HS-27A (cell line): ENCODE data around the gene ACTL7B.
"Not testable (repeated sequence)": the region's sequence is repeated elsewhere in the genome, so short reads cannot be mapped to it uniquely, and the experiment has no call there.

Experiments
- DNase-seq: peaks from one replicate; pipeline ENCODE4 v3.0.0-alpha.2; 2012; ENCODE audit warnings: low read depth, missing footprints

The ACTL7B gene, protein sequence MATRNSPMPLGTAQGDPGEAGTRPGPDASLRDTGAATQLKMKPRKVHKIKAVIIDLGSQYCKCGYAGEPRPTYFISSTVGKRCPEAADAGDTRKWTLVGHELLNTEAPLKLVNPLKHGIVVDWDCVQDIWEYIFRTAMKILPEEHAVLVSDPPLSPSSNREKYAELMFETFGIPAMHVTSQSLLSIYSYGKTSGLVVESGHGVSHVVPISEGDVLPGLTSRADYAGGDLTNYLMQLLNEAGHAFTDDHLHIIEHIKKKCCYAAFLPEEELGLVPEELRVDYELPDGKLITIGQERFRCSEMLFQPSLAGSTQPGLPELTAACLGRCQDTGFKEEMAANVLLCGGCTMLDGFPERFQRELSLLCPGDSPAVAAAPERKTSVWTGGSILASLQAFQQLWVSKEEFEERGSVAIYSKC

DNA sequence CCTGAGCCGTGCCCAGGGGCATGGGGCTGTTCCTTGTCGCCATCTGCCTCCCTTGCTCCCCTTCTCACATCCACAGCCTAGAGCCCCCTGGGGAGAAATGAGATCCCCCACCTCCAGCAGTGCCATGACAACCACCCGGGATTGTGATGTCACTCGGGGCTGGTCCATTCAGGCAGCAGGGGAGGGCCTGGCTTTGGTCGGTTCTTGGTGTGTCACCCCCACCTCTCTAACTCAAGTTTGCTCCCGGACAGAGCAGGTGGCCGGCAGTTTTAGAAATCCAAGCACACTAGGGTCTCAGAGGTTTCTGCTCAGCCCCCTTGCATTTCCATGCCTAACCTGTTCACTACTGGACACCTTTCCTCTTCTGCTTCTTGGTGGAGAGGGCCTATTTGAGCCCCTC lies at the start of gene ACTL7B:
Gene ACTL7B (minus strand): TSS at position 99 of the 400 bp plus-strand sequence. CDS start 56 bp downstream, at position 43.
- no peak for DNase-seq

DNA sequence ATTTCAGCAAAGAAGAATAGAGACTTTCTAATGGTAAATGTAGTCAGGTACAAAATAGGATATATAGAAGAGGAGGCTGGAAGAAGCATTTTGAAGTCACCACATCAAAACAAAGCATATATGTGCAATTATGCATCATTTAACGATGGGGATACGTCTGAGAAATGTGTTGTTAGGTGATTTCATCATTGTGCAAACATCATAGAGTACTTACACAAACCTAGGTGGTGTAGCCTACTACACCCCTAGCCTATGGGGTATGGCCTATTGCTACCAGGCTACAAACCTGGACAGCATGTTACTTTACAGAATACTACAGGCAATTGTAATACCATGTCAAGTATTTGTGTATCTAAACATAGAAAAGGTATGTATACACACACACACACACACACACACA lies 49.7 kb upstream of the ACTL7B start:
- no peak for DNase-seq

DNA sequence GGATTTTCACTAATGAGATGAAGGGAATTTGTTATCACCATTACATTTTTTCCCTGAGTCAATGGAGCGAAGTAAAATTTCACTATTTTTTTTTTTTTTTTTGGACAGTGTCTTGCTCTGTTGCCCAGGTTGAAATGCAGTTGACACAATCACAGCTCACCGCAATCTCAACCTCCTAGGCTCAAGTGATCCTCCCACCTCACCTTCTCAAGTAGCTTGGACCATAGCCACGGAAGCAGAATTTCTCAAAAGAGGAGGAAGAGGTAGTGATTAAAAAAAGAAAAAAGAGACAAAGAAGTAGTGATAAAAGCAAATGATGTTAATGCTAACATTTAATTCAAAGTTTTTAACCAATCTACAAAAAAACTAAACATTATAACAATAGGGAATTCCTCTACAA lies 48.4 kb upstream of the ACTL7B start:
- DNase-seq: no peak

DNA sequence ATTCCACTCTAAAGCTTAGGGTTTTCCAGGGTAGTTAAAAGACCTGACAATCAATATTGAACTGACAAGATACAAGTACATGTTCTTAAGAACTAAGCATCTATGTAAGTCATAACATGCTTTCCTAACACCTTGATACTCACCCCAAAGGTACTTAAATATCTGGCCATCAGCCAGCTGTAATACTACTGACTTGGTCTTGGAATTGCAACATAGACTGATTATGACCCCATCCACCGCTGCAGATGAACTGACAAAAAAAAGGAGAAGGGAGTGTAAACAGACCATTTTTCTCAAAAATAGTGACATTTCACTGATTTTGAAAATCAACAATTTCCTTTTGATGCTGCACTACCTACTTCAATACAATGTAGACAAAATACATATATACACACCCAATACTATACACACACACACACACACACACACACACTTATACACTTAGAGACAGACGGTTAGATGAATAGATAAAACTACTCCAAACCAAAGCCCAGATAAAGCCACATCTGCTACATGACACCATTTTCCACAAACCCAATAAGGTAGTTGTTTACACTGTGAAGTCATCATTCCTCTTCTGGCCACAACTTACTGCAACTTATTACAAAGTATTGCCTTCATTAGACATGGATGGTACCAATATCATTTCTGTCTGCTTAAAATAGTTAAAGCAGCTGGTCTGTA lies 47.8 kb upstream of the ACTL7B start:
- no peak for DNase-seq

DNA sequence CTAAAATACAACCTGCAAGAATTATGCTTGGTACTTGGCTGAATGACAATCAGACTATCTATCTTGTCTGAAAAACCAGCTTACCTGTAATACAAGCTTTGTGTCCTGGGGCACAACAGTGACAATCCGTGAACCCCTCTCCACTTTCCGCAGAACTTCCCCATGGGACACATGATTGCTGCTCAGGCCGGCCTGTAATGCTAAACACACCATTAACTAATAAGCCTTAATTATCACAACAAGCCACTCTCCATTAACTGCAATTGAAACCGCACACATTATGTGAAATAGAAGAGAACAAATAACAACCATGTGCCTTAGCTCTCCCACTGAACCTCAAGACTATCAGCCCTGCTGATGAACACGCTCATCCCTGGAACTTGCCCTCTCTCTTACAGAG lies 44.4 kb upstream of the ACTL7B start:
- no peak for DNase-seq

DNA sequence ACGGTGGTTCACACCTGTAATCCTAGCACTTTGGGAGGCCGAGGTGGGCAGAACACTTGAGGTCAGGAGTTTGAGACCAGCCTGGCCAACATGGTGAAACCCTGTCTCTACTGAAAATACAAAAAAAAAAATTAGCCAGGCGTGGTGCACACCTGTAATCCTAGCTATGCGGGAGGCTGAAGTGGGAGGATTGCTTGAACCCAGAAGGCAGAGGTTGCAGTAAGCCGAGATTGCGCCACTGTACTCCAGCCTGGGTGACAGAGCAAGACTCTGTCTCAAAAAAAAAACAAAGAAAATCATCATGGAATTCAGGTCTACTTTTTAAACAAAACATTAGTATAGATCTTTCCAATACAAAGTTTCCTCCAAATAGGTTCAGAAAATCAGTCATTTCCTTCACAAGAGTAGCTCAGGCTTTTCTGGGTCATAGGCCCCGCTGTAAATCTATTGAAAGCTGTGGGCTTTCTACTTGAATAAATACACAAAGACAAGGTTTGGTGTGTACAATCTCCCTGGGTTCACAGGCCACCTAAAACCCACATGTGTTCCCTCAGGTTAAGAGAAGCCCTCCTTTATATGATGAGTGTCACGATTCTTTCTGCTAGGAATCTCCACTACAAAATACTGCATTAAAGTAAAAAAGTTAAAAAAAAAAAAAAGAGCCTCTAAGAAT lies 43.4 kb upstream of the ACTL7B start:
- DNase-seq: not testable (repeated sequence)

DNA sequence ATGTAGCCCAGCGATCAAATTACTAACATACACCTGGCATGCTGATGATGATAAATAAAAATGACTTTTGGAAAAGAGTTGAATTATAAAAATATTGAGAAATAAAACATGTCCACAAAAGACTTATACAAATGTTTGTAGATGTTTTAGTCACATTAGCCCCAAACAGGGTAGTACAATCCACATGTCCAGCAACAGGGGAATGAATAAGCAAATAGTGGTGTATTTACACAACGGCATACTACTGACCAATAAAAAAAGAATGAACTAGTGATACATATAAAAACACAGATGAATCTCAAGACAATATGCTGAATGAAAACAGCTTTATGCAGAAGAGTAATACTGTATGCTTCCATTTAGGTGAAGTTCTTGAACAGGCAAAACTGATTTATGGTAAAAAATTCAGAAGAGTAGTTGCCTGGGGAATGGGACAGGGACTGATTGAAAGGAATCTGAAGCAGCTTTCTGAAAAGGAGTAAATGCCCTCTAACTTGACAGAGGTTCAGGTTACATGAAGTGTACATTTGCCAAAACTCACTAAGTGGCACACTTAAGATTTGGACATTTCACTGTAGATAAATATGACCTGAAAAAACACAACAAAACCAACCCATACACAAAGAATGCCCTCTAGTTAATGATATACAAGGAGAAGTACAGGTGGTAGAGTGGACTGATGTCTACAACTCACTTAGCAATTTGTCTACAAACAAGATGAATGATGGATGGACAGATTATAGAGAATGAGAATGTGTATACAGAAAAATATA lies 41.7 kb upstream of the ACTL7B start:
- no peak for DNase-seq

DNA sequence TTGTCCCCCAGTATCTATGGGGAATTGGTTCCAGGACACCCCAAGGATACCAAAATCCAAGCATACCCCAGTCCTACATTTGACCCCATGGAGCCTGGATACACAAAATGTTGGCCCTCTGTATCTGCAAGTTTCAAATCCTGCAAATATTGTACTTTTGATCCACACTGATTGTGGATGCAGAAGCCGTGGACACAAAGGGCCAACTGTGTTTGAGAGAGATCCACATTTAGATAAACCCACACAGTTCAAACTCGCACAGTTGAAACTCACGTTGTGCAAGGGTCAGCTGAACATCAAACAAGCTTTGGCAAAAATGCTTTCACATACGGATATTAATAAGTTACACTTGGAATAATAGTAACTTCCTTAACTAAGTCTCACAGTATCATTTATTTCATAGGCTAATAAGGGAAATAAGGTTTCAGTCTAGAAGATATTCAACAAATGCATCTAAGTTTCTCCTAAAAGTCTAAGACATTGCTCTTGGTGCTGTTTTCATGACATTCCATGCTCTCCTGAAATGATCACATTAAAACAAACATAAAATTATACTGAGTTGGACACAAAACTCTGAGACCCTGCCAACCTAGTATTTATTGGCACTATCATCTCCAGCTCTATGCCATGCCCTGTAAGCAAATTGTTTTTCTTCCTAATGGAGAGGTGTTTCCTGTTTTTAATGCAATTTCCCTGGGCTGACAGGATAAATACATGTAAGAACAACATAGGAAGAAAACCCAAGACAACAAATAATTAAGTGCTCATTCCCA lies 38.6 kb upstream of the ACTL7B start:
- DNase-seq: no peak

DNA sequence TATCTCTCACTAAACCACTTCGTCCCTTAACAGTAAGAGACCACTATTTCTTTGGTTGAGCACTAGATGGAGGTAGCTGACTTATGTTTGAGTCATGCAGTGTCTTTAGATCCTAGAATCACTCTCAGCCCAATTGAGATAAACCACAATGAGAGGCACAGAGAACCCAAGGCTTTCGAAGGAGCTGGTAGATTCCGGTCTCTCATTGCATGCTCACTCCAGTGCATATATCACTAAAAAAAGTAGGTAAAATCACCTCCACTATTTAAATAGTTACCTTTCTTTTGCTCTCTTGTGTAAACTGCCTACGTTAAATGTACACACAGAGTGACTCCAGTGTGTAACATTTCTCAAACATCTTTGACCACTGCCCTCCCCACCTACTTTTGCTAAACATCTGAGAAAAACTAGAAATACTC lies 33.9 kb upstream of the ACTL7B start:
- no peak for DNase-seq

DNA sequence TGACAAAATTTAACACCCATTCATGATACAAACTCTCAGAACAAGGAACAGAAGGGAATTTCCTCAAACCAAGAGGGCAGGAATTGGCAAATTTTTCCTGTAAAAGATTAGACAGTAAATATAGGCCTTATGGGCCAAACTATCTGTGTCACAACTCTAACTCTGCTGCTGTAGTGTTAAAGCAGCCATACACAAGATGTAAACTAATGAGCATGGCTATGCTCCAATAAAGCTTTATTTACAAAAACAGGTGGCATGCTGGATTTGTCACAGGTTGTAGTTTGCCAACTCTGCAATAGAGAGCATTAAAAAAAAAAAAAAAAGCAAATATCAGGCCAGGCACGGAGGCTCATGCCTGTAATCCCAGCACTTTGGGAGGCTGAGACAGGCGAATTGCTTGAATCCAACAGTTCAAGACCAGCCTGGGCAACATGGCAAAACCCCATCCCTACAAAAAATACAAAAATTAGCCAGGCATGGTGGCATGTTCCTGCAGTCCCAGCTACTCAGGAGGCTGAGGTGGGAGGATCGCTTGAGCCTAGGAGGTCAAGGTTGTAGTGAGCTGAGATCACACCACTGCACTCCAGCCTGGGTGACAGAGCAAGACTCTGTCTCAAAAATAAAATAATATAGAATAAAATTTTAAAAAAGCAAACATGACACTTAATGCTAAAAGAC lies 30.9 kb upstream of the ACTL7B start:
- DNase-seq: not testable (repeated sequence)

DNA sequence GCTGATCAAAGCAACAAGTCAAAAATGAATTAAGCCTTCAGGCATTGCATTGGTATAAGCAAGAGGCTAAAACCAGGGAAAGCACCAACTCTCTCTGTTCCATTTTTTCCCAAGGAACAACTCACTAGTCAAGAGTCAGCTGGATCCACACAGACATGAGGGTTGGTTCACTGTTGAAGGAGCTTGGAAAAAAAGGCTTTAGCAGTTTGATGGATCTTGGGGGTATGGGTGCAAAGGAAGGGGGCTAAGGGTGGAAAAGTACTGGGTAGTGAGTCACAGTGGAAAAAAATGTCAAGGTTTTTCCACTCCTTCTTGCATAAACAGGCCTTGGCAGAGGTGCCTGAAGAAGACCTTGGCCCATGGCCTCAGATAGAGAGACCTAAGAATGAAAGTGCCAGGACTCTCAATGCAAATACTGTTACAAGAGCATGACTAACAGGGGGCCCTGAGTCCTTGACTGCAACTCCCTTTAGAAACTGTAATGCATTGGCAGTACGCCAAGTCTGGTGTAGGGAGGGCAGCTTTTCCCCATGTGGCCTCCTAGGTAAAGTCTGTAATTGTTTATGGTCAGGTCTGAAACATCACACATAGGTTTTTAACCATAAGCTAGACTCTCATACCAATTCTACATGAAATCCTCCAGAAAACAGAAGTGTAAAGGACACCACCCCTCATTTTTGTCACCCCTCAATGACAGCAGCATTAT lies 30.0 kb upstream of the ACTL7B start:
- DNase-seq: peak; percentile 42

DNA sequence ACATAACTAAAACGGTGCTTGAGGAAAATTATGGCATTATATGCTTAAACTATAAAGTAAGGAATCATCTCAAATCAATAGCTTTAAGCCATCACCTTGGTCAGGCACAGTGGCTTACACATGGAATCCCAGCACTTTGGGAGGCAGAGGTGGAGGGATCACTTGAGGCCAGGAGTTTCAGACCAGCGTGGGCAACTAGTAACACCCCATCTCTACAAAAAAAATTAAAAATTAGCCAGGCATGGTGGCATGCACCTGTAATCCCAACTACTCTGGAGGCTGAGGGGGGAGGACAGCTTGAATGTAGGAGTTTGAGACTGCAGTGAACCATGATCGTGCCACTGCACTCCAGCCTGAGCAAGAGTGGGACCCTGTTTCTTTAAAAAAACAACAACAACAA lies 28.9 kb upstream of the ACTL7B start:
- no peak for DNase-seq

DNA sequence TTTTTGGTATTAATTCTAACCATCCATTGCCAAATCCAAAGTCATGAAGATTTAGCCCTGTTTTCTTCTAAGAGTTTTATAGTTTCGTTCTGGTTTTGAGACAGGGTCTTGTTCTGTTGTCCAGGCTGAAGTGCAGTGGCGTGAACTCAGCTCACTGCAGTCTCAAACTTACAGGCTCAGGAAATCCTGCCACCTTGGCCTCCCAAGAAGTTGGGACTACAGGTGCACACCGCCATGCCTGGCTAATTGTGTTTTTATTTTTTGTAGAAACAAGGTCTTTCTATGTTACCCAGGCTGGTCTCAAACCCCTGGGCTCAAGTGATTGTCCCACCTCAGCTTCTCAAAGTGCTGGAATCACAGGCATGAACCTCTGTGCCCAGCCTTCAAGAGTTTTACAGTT lies 27.3 kb upstream of the ACTL7B start:
- DNase-seq: no peak

DNA sequence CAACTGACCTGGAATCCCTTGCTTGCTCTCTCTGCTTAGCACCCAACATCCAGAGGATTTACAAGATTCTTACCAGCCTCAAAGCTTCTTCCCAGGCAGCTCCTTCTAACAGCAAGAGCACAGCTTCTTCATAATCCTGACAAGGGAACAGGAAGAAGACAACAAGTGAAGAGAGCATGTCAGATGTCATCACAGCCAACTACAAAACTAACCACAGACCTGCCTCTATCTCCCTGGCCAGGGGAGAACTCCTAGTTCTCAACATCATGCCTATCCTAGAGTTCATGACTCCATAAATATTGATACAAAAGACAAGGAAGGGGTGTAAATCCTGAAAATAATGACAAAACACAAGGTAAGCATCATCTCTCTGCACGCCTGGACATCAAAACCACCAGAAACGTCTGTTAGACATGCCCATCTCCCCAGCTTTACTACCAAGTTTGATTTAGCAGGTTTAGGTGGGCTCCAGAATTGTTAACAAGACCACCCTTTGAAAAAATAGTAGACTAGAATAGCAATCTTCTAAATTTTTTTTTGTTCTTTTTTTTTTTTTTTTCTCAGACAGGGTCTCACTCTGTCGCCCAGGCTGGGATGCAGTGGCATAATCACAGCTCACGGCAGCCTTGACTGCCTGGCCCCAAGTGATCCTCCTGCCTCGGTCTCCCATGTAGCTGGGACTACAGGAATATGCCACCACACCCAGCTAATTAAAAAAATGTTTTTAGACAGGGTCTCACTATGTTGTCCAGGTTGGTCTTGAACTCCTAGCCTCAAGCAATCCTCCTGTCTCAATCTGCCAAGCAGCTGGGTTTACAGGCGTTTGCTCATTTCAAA lies 26.5 kb upstream of the ACTL7B start:
- DNase-seq: no peak

DNA sequence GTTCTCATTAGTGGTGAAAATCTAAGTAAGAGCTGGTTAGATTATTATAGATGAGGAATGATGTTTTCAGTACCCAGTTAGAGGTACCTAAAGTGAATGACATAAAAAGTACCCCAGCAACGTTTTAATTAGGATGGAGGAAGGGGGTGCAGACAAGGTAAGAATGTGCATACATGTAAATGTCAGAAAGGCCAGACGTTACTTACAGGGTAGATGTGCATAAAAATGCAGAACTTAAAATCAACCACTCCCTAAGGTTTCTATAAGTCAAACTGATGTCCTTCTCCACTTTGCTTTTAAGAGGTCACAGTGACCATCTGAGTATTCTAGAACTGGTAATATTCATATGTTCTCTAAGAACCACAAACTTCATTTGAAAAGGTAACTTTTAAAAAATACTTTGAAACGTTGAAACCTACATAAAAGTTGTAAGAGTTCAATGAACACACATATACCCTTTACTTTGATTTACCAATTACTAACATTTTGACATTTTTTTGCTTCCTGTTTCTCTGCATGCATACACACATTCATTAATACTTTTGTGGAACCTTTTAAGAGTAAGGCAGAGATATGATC lies 25.0 kb upstream of the ACTL7B start:
- DNase-seq: no peak

DNA sequence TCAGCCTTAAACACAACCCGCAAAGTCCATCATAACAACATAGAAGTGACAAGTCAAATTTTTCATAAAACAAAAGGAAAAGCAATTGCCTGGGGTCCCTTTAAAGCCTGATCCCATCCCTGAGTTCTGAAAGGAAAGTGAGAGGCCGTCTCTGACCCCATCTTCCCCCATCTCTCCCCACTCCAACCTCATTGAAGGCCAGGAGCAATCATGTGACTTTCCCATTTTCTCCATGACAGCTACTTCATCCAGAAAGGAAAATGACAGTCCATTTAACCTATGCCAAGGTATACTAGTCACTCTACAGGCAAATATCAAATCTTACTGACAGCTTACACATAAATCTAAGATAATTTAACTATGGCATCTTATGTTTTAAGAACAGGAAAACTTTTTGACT lies 21.7 kb upstream of the ACTL7B start:
- DNase-seq: no peak

DNA sequence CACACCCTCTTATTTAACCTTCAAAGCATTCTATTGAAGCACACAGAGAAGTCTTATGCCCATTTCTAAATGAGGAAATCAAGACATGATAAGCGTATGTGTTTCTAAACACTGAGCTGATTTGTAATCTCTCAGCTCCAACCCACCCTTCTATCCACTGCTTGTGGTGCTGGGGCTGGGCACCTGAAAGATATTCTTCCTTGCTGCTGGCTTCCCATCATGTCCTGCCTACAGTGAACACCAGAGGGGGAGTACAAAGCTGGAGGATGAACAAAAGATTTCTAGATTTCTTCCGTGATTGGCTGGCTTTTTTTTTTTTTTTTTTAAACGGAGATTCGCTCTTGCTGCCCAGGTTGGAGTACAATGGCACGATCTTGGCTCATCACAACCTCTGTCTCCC lies 20.6 kb upstream of the ACTL7B start:
- no peak for DNase-seq

DNA sequence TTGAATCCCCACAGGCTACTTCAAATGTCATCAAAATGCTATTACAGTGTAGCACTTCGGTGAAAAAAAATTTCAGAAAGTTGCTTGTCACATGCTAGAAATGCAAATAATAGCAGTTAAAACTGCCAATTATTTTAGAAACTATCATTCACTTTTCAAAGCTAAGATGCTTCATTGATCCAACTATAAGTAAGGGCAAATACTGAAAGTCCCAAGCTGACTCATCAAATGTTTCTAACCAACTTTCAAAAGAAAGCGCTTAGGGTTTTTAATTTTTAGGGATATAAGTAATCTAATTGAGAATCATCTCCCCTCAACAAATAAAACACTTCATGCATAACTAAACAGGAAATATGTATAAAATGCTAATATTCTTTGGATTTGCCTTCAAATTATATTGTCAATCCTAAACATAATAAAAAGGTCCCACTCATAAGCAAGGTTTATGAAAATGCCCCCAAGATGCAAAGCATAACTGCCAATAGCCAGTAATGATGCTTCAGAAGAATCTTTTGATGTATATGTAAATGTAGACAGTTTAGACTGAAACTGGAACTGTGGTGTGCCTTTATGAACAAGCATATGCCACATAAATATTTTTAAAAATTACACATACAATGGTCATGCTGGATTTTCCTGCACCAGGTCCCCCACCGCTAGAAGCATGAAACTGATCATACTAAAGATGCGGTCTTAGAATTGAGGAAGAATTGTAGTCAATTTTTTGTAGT lies 18.4 kb upstream of the ACTL7B start:
- no peak for DNase-seq
